GM04503 (cell line): ENCODE results near the gene SLC39A5.

Experiments
- DNase-seq: peaks from one replicate; pipeline ENCODE4 v3.0.0-alpha.2; 2012; ENCODE audit warnings: low read depth

SLC39A5 gene, protein sequence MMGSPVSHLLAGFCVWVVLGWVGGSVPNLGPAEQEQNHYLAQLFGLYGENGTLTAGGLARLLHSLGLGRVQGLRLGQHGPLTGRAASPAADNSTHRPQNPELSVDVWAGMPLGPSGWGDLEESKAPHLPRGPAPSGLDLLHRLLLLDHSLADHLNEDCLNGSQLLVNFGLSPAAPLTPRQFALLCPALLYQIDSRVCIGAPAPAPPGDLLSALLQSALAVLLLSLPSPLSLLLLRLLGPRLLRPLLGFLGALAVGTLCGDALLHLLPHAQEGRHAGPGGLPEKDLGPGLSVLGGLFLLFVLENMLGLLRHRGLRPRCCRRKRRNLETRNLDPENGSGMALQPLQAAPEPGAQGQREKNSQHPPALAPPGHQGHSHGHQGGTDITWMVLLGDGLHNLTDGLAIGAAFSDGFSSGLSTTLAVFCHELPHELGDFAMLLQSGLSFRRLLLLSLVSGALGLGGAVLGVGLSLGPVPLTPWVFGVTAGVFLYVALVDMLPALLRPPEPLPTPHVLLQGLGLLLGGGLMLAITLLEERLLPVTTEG

DNA sequence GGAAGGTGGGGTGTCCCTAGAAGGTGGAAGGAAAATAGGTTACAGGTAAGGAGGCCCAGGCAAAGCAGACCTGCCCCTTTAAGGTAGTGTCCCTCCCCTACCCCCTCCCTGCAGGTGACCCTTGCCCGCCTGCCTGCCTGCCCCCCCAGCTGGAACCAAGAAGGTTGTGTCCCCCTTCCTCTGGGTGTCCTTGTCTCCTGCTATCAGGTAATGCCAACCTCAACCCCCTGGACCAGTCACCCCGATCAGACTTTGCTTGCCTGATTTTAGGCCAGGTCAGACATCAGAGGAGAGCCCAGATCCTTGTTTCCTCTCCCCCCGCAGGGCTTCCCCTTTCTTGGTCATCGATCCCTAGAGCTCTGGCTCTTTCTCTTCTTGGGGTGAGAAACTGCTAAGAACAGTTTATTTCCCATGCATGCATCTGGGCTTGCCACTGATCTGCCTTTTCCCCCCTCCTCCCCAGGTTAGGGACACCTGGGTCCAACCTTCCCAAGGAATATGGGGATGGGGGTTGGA, at the start of gene SLC39A5:
TSS of gene SLC39A5 (plus strand) at position 136 of the 516 bp plus-strand sequence. CDS start 1,224 bp downstream, outside the sequence.
- DNase-seq, result no peak

- DNase-seq, result no peak
These were observed 42.9 kb upstream of the SLC39A5 start for GRCh38 chr12:56186957-56187356.

DNA sequence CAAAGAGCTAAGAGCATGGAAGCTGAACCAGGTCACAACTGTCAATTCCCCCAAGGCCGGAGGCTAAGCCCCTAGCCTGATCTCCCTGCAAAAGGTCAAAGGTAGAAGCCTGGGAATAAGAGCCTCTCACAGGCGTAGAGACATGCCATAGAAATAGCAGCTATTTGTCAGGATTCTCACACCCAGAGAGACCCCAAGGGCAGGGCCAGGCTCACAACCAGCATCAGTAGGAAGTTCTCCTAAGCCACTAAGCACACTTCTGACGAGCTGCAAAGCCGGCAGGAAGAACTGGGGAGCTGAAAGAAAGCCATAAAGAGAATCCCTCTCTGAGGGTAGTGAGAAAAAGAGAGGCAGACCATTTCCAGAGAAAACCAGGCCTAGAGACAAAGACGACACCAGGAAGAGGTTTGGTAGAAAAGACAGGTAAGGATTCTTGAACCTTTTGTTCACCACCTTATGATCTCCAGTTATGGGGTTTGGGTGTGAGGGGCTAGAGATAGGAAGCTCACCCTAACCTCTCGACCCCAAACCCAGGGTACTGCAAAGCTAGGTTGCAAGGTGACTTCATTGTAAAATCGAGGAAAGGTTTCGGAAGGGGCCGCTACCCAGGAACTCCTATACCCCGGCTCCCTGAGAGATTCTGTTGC, 41.6 kb upstream of the SLC39A5 start:
- DNase-seq, result no peak

DNA sequence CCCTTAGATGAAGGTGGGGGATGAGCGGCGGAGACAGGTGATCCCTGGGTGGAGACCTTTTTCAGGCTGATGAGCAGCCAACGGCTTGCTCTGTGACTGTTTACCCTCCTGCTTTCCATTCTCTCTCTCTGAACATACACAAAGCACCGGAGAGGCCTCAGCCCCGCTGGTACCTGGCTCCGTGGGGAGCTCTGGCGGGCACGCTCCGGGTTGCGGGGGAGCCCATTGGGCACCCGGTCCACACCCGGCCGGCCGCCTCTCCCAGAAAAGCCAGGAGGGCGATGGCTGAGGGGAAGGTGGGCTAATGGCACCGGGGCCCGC, 41.1 kb upstream of the SLC39A5 start:
- DNase-seq, result no peak

DNA sequence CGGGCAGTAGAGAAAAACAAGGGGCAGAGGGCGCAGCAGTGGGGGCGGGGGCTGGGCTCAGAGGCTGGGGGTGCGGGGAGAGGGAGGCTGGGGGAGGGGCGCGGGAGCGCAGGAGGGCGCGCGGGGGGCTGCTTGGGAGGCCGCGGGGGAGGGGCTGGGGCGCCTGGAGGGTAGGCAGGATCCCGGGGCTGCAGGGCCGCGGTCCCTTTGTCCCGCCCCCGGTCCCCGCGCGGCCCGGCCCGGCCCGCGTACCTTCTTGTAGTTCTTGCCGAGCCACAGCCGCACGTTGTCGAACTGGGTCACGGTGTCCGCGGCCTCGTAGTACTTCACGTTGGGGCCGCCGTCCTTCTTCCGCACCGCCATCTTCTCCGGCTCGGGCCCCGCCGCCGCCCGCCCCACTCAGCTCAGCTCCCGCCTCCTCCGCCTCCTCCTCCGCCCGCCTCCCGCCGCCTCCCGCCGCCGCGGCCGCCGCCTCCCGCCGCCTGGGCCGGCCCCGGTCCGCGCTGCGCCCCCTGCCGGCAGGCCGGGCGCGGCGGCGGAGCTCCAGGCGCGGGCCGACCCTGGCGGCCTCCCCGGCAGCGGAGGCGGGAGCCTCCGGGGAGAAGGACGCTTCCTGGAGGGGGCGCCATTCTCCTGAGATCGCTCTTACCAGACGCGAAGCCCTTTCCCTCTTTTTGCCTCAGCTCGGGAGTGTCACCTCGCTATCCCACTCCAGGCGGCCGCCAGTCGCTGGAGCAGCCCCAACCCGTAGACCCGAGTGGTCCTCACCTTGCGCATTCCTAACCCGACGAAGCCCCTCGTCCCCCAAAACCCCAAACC, 40.5 kb upstream of the SLC39A5 start, which contains the start of gene SMARCC2:
TSS of gene SMARCC2 (minus strand) at position 385 of the 819 bp plus-strand sequence. CDS start at position 363, 22 bp downstream.
- DNase-seq, result no peak

GRCh38 chr12:56189918-56190694, 39.7 kb upstream of the SLC39A5 start:
- DNase-seq, result no peak

- no peak for DNase-seq
These were observed 39.1 kb upstream of the SLC39A5 start for GRCh38 chr12:56190695-56191155.

- DNase-seq, result no peak
These were observed 37.3 kb upstream of the SLC39A5 start for GRCh38 chr12:56192582-56192981.

- DNase-seq, result no peak
These were observed 36.7 kb upstream of the SLC39A5 start for GRCh38 chr12:56193025-56193578.

DNA sequence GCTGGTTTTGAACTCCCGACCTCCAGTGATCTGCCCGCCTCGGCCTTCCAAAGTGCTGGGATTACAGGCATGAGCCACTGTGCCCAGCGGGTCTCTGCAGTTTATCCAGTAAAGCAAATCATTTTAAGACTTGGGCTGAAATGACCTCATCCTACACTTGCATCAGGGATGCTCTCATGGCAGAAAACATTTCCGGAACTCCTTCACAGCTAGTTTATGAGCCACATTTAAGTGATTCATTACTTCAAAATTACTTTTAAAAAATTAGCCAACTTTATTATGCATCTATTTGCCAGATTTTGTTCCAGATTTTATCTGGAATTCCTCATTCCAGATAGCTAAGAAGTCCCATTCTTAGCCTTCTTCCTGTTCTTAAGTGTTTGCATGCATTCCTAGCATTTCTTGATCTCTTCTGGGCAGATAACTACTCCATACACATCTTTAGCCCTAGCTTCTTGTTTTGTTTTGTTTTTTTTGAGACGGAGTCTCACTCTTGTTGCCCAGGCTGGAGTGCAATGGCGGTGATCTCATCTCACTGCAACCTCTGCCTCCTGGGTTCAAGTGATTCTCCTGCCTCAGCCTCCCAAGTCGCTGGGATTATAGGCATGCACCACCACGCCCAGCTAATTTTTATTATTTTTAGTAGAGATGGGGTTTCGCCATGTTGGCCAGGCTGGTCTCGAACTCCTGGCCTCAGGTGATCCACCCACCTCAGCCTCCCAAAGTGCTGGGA, 32.9 kb upstream of the SLC39A5 start:
- DNase-seq, result peak; percentile 97

DNA sequence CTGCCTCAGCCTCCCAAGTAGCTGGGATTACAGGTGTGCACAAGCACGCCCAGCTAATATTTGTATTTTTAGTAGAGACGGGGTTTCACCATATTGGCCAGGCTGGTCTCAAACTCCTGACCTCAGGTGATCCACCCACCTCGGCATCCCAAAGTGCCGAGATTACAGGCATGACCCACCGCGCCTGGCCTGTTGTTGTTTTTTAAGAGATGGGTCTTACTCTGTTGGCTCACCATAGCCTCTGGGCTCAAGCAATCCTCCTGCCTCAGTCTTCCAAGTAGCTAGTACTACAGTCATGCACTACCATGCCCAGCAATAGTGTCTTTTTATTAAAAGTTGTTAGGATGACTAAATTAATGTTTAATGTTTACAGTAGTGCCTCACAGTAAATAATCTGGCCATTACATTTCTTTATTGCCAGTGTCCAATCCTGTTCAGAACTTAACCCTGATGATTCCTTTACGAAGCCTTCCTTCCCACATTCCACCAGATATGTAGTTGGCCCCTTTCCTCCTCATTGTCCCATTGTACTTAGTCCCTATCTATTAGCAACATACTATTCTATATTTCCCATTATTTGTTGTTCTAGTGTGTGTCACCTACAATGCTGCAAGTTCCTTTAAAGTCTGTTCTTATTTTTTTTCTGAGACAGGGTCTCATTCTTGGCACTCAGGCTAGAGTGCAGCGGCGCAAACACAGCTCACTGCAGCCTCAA, 31.8 kb upstream of the SLC39A5 start:
- DNase-seq, result no peak

DNA sequence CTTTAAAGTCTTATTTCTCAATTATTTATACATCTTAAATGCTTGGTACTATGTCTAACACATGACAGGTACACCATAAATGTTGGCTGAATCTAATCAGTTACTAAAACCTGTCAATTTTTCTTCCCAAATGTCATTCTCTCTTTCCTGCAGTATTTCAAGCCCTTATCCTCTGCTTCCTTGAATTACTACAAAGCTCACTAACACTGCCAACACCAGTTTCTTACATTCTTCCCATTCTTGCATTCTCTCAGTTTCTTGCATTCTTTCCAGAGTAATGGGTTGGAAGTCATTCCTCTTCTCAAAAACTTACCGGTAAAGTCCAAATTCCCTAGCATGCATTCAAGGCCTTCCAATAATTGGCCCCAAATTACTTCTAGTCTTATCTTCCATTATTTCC, 31.0 kb upstream of the SLC39A5 start:
- DNase-seq, result no peak

DNA sequence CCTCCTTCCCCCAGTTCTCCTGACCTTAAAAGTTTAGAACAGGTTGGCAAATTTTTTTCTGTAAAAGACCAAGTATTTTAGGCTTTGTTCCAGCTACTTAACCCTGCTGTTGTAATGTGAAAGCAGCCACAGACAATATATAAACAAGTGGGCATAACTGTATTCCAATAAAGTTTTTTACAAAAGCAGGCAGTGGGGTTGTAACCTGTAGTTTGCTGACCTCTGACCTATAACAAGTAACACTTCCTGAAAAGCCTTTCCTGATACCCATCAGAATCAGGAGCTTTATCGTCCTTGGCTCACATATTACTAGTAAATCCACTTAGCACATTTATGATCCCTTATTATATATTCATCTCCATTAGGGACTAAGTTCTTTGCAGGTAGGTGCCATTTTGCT, 27.5 kb upstream of the SLC39A5 start:
- DNase-seq, result no peak

DNA sequence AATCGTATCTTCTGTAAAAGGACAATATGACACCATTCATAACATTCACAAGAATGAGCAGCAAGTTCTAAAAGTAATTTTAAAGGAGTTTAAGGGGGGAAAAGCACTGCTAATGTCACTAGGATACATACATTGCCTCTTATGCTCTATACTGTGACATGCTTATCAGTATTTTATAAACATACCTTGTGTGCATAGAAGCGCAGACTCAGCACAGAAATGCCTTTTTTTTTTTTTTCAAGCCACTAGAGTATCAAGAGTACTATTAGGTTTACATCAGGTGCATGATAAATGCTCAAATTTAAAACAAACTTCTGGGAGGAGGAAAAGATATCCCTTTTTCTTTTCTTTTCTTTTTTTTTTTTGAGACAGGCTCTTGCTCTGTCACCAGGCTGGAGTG, 27.0 kb upstream of the SLC39A5 start:
- DNase-seq, result no peak

DNA sequence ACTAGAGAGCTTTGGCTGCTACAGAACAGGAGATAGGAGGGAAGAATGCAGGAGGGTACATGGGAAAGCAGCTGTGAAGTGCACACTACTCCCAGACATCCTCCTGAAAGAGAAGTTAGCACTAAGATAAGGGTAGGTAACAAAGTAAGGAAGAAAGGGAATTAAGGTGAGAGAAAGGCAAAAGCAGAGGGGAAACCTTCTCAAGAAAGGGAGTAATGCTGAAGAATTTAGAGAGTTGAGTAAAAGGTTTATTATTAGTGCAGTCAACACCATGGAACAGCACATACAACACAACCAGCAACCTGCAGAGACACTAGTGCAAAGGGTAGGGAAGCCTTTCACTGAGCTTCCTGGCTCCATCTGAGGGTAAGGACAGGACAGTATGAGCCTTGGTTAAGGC, 25.6 kb upstream of the SLC39A5 start:
- DNase-seq, result no peak

DNA sequence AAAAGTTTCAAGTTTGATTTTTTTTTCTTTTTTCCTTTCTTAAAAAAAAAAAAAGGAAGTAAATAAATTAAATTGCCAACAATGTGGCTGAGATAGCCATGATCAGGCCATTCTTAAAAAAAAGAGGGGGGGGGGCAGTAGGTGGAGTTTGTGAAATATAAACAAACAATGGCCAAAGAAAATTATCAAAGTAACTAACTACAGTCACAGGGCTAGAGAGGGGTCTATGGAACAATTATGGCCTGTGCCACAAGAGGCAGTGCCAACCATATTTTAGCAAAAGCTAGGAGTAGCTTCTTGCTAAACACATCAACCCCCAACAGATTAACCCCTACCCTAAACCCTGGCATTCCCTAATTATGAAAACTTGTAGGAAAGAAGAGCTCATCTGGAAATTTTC, 24.4 kb upstream of the SLC39A5 start:
- DNase-seq, result no peak

DNA sequence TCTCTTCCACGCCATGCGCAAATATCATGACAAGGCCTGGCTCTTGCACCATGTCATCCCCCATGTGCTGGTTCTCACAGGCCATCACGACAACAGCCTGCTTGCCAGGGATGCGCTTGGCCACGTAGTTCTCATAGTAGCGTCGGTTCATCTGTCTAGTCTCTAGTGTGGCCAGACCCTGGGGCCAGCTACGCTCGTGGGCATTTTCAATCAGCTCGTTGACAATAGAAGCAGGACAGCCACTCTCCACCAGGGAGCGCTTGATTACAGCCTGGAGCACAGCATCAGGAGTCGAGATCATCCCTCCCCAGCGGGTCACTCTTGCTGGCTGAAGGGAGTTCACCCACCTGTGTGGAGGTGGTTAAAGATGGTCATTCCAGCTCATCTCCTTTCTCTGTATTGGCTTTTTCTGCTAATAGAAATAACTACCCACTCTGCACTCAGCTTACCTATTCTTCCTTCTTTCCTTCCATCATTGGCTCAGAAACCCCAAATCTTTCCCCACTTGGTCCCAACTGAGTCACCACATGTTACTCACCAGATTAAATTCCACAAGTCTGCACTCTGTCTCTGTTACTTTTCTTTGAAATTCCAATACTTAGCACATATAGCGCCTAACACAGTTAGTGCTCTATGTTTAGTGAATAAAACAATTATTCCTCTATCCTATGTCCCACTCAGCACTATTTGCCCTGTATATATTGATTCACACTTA, 23.2 kb upstream of the SLC39A5 start:
- no peak for DNase-seq

DNA sequence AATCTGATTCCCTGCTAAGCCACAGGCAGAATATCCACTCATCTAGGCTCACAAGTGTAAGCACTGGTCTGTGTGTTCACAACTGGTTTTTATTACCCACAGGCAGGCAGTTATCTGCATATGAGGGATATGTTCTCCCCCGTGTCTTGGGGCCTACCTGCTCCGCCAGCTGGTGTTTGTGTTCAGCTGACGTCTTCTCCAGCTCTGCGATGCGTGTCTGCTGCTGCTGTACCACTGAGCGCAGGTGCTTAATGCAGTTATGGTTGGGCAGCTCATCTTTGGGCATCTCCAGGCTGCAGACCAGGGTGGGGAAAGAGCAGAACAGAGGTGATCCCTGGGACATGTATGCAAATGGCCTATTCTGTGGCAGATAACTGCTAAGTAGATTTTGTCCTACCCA, 21.8 kb upstream of the SLC39A5 start:
- no peak for DNase-seq

DNA sequence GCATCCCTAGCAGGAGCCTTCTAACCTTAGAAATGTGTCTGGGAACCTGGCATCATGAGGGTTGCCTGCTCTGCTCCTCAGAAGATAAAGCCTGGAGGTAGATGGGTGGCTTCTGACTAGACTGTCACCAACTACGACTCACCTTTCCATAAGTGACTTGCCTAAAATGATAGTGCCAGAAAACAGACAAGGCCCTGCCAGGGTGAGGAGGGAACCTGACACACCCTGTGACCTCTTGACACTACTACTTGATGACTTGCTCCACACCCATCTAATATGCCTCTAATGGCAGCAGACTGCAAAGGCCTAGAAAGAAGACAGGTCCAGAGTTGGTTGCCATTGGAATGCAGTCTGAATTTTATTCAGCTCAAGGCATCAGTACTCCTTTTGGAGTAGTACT, 17.5 kb upstream of the SLC39A5 start:
- no peak for DNase-seq
